IPS-NIHi11 (cell line): ENCODE results near the gene METTL25B.
A peak's percentile ranks its signal among the peaks of the same experiment; 100 is the strongest.

Source experiments
- DNase-seq: peaks from one replicate; pipeline ENCODE4 v3.0.0; 2012; ENCODE audit warnings: mixed read lengths, low spot score

METTL25B gene

GRCh38 chr1:156727926-156728598, at the start of gene METTL25B:
TSS of gene METTL25B (plus strand) at chr1:156728469. CDS start at chr1:156729105, 636 bp downstream.
- peak; percentile 82 for DNase-seq

- DNase-seq: no peak
These were observed 48.2 kb upstream of the METTL25B start for GRCh38 chr1:156680056-156680455.

GRCh38 chr1:156681196-156681960, 46.9 kb upstream of the METTL25B start:
- no peak for DNase-seq

GRCh38 chr1:156682166-156682890, 45.9 kb upstream of the METTL25B start:
- DNase-seq: no peak

GRCh38 chr1:156684227-156684782, 44.0 kb upstream of the METTL25B start:
- DNase-seq: no peak

- peak; percentile 79 for DNase-seq
These were observed 39.0 kb upstream of the METTL25B start for GRCh38 chr1:156689035-156689952.

- no peak for DNase-seq
These were observed 38.2 kb upstream of the METTL25B start for GRCh38 chr1:156689953-156690674.

GRCh38 chr1:156690675-156691036, 37.6 kb upstream of the METTL25B start:
- no peak for DNase-seq

GRCh38 chr1:156691191-156691590, 37.1 kb upstream of the METTL25B start:
- no peak for DNase-seq

GRCh38 chr1:156691665-156692440, 36.4 kb upstream of the METTL25B start:
- DNase-seq: no peak

GRCh38 chr1:156692441-156692924, 35.8 kb upstream of the METTL25B start:
- DNase-seq: no peak

GRCh38 chr1:156692925-156693847, 35.1 kb upstream of the METTL25B start:
- peak; percentile 79 for DNase-seq

- DNase-seq: no peak
These were observed 34.2 kb upstream of the METTL25B start for GRCh38 chr1:156693848-156694689.

GRCh38 chr1:156694690-156694962, 33.6 kb upstream of the METTL25B start:
- DNase-seq: no peak

- no peak for DNase-seq
These were observed 31.5 kb upstream of the METTL25B start for GRCh38 chr1:156696755-156697154.

- no peak for DNase-seq
These were observed 30.8 kb upstream of the METTL25B start for GRCh38 chr1:156697481-156697880.

- DNase-seq: no peak
These were observed 29.3 kb upstream of the METTL25B start for GRCh38 chr1:156698995-156699394.
